ENCODE data around the gene SPATA2L.

- TF ChIP-seq CTCF (IDR thresholded peaks at IDR 0.05) (no peak), POLR2A (IDR thresholded peaks at IDR 0.05) (no peak)
These were observed 9.4 kb upstream of the SPATA2L start for GRCh38 chr16:89710709-89711564.
